B cell (primary cell): Measurements from ENCODE around the gene TSEN2. TPM values are rescaled to one million over a fixed set of nuclear protein-coding genes. Genes with fewer than 3 reads are reported as not detected.
A peak's percentile ranks its signal among the peaks of the same experiment; 100 is the strongest.

ENCODE experiments used
- ATAC-seq: fragments of 200-7000 bp; cut with Tn5 transposase; one replicate; pipeline ENCODE4 v1.10.0; 2021; ENCODE audit warnings: low read depth, mild to moderate bottlenecking, moderate number of reproducible peaks, moderate library complexity
- CTCF ChIA-PET: fragments of 350-600 bp; sonication (Branson Sonifier 250); formaldehyde crosslinking; loops from one replicate; lab custom pipeline; 2021; ENCODE audit warnings: antibody characterized with exemption, inconsistent platforms; lab: Charles Lee
- POLR2A ChIA-PET: fragments of 350-600 bp; sonication (Branson Sonifier 250); formaldehyde crosslinking; loops from one replicate; lab custom pipeline; 2021; ENCODE audit warnings: antibody characterized with exemption; lab: Charles Lee
- DNase-seq: peaks from one replicate; pipeline ENCODE4 v3.0.0; 2013
- H2AFZ ChIP-seq: 2 replicates; pipeline ENCODE4 v1.6.1; 2012; ENCODE audit warnings: mild to moderate bottlenecking, low read depth, low read length; ENCODE audit not compliant: insufficient read depth, poor library complexity, severe bottlenecking
- H3K27ac ChIP-seq, 2 donors: 1 replicate in 1 of 2; 2 replicates in 1 of 2; pipeline ENCODE4 v1.5.1; 2012 to 2013; ENCODE audit warnings: low read length in 2 of 2, mild to moderate bottlenecking in 2 of 2, moderate library complexity in 1 of 2
- H3K27me3 ChIP-seq, 4 experiments: fragments of 200-600 bp in 1 of 4; sonication (generic) in 1 of 4; replicated peaks in 1 of 4; 1 replicate in 2 of 4; 2 replicates in 2 of 4; pipeline versions ENCODE4 v1.6.1 to v1.7.0; 2013 to 2016; ENCODE audit warnings: low read length in 3 of 4, mild to moderate bottlenecking in 2 of 4, mixed read lengths in 1 of 4, moderate library complexity in 1 of 4; ENCODE audit not compliant: insufficient read depth in 4 of 4, control insufficient read depth in 3 of 4; ENCODE audit errors: control extremely low read depth in 1 of 4
- H3K36me3 ChIP-seq, 2 experiments: replicated peaks in 1 of 2; 1 replicate in 1 of 2; 2 replicates in 1 of 2; pipeline versions ENCODE4 v1.6.1 to v1.7.1; 2013; ENCODE audit warnings: low read length in 1 of 2; ENCODE audit not compliant: insufficient read depth in 2 of 2, control insufficient read depth in 1 of 2; ENCODE audit errors: control extremely low read depth in 1 of 2, extremely low read depth in 1 of 2
- H3K4me1 ChIP-seq, 2 donors: fragments of 200-600 bp in 1 of 2; sonication (generic) in 1 of 2; 1 replicate in 1 of 2; 2 replicates in 1 of 2; pipeline versions ENCODE4 v1.5.1 to v1.6.1; 2013 to 2017; ENCODE audit warnings: low read length in 2 of 2; ENCODE audit not compliant: control insufficient read depth in 2 of 2, insufficient read depth in 2 of 2
- H3K4me2 ChIP-seq: replicated peaks from 2 replicates; pipeline ENCODE3; 2012; ENCODE audit warnings: mild to moderate bottlenecking, low read depth, low read length; ENCODE audit not compliant: poor library complexity, severe bottlenecking
- H3K4me3 ChIP-seq, 5 experiments: fragments of 200-600 bp in 1 of 5; sonication (generic) in 1 of 5; 1 replicate in 3 of 5; 2 replicates in 2 of 5; pipeline versions ENCODE4 v1.5.1 to v1.7.0; 2011 to 2016; ENCODE audit warnings: low read length in 4 of 5, mild to moderate bottlenecking in 4 of 5, low read depth in 2 of 5, control low read depth in 1 of 5, moderate library complexity in 1 of 5; ENCODE audit not compliant: insufficient read depth in 1 of 5; ENCODE audit errors: control extremely low read depth in 1 of 5, extremely low read depth in 1 of 5
- H3K79me2 ChIP-seq: fragments of 200-600 bp; sonication (generic); one replicate; pipeline ENCODE4 v1.6.0; 2016; ENCODE audit warnings: low read length; ENCODE audit not compliant: control insufficient read depth, insufficient read depth
- H3K9ac ChIP-seq: fragments of 200-600 bp; sonication (generic); 2 replicates; pipeline ENCODE4 v1.6.1; 2017; ENCODE audit warnings: mild to moderate bottlenecking, low read length, moderate library complexity
- H3K9me3 ChIP-seq, 3 donors: one replicate each; pipeline versions ENCODE4 v1.6.1 to v1.7.1; 2013; ENCODE audit warnings: low read length in 2 of 3; ENCODE audit not compliant: control insufficient read depth in 2 of 3, insufficient read depth in 1 of 3; ENCODE audit errors: control extremely low read depth in 1 of 3
- H4K20me1 ChIP-seq: 2 replicates; pipeline ENCODE4 v1.6.0; 2012; ENCODE audit warnings: mild to moderate bottlenecking, low read length; ENCODE audit not compliant: insufficient read depth, control insufficient read depth, poor library complexity, severe bottlenecking
- H3K27ac Mint-ChIP-seq: one replicate; pipeline ENCODE4 v1.8.0; 2021; ENCODE audit warnings: mixed read lengths
- H3K27me3 Mint-ChIP-seq: one replicate; pipeline ENCODE4 v1.8.0; 2021; ENCODE audit warnings: mixed read lengths
- H3K4me1 Mint-ChIP-seq: one replicate; pipeline ENCODE4 v1.8.0; 2021; ENCODE audit warnings: mixed read lengths
- H3K4me3 Mint-ChIP-seq: one replicate; pipeline ENCODE4 v1.8.0; 2021; ENCODE audit warnings: mixed read lengths
- H3K9me3 Mint-ChIP-seq: one replicate; pipeline ENCODE4 v1.8.0; 2022; ENCODE audit warnings: mixed read lengths; ENCODE audit not compliant: insufficient read depth
- CTCF ChIP-seq: fragments of 200-600 bp; IDR thresholded peaks from one replicate; pipeline ENCODE4 v1.8.0; 2022; ENCODE audit warnings: antibody characterized with exemption, mild to moderate bottlenecking
- EZH2 ChIP-seq: IDR thresholded peaks from 2 replicates; pipeline ENCODE4 v1.6.1; 2012; ENCODE audit warnings: borderline replicate concordance, low read depth, mild to moderate bottlenecking, moderate library complexity, low read length; ENCODE audit not compliant: insufficient read depth, poor library complexity, severe bottlenecking
- WGBS: methylation state at CpG from one replicate; pipeline ENCODE4 v1.1.5; 2013; ENCODE audit warnings: missing lambda C conversion rate; ENCODE audit not compliant: insufficient coverage; 5-methylcytosine and 5-hydroxymethylcytosine counted together
- intact Hi-C: fragments of 100-400 bp; cut with micrococcal nuclease; formaldehyde crosslinking; loops from one replicate; pipeline ENCODE4 v1.10.0; 2022
- polyA plus RNA-seq: library from polyadenylated mRNA; depleted of rRNA; stranded (reverse); fragments of >200 nt; gene quantifications from 2 replicates; pipeline ENCODE4 v1.2.3, GENCODE V29; 2012
- total RNA-seq, 2 donors: library from RNA; stranded (reverse); fragments of 120-200 nt in 1 of 2; gene quantifications; 1 replicate in 1 of 2; 2 replicates in 1 of 2; pipeline versions ENCODE4 v1.2.3 to v1.2.4, GENCODE V29; 2013 to 2022

TSEN2 gene
- total and polyA plus RNA-seq, 2 donors (not counting 1 experiment from before 2014, with no cell fraction given), result 13.4 to 17.6 TPM

GRCh38 chr3:12461097-12461649 lies 23.1 kb upstream of the TSEN2 start:
- Histone ChIP-seq H2AFZ (no peak overlapping the region), H3K4me3 (no peak overlapping the region), H3K9me3 (no peaks in the 10 kb centered on the region), H3K9ac (no peak overlapping the region), H3K27me3 (no peaks in the 10 kb centered on the region), H3K4me2 (no peak overlapping the region), H3K27ac (no peak overlapping the region), H4K20me1 (no peaks in the 10 kb centered on the region), H3K4me1 (peaks cover 0 to 5% of the 10 kb centered on the region in 2 donors), H3K36me3 (no peaks in the 10 kb centered on the region), H3K79me2 (no peaks in the 10 kb centered on the region)
- TF ChIP-seq CTCF (no peak), EZH2 (no peak)
- no peaks in the 10 kb centered on the region for H3K27me3 Mint-ChIP-seq
- H3K4me1 Mint-ChIP-seq, result no peaks in the 10 kb centered on the region
- H3K9me3 Mint-ChIP-seq, result no peaks in the 10 kb centered on the region
- no peak for ATAC-seq
- intact Hi-C loops, result no loop called here
- H3K27ac Mint-ChIP-seq, result no peak overlapping the region
- DNase-seq, result no peak
- no peak overlapping the region for H3K4me3 Mint-ChIP-seq
- WGBS, result 96% methylated on average over 4 of the region's 7 CpGs
- CTCF ChIA-PET, result no interaction called here
- POLR2A ChIA-PET, result no interaction called here

- Histone ChIP-seq H3K9me3 (no peaks in the 10 kb centered on the region), H3K9ac (no peak overlapping the region), H3K4me2 (no peak overlapping the region), H3K79me2 (no peaks in the 10 kb centered on the region), H3K4me3 (no peak overlapping the region), H3K36me3 (no peaks in the 10 kb centered on the region), H3K27me3 (no peaks in the 10 kb centered on the region), H2AFZ (peak overlapping the region; percentile 54), H3K27ac (no peak overlapping the region), H3K4me1 (peaks cover 0 to 5% of the 10 kb centered on the region in 2 donors), H4K20me1 (no peaks in the 10 kb centered on the region)
- no peak overlapping the region for H3K27ac Mint-ChIP-seq
- H3K27me3 Mint-ChIP-seq, result no peaks in the 10 kb centered on the region
- DNase-seq, result no peak
- no peak for ATAC-seq
- POLR2A ChIA-PET, result no interaction called here
- no peak overlapping the region for H3K4me3 Mint-ChIP-seq
- CTCF ChIA-PET, result interaction anchor here (0.8 kb wide), 1 partner anchor 327 kb away, joined by 4 read pairs; no protein-coding TSS in a partner anchor
- no peaks in the 10 kb centered on the region for H3K4me1 Mint-ChIP-seq
- WGBS, result 77% methylated on average over 2 of the region's 9 CpGs
- no peak for TF ChIP-seq EZH2
- TF ChIP-seq CTCF, result no peak
- intact Hi-C loops, result no loop called here
- no peaks in the 10 kb centered on the region for H3K9me3 Mint-ChIP-seq
Measured at GRCh38 chr3:12462159-12462947, 21.9 kb upstream of the TSEN2 start.
